HL-60 (cell line): ENCODE data around the gene CTNNA2.

Source experiments
- DNase-seq, 2 experiments: peaks; one replicate each; pipeline ENCODE4 v3.0.0-alpha.2; 2010 to 2020; ENCODE audit warnings: low read depth in 1 of 2, low spot score in 1 of 2
- H3K27ac ChIP-seq: fragments of 250-450 bp; sonication (Bioruptor Pico); replicated peaks from 2 replicates; pipeline ENCODE4 v1.5.1; 2020; ENCODE audit warnings: mild to moderate bottlenecking, moderate library complexity
- H3K27me3 ChIP-seq: fragments of 250-450 bp; sonication (Bioruptor Pico); 2 replicates; pipeline ENCODE4 v1.5.1; 2021; ENCODE audit warnings: mild to moderate bottlenecking, moderate library complexity; ENCODE audit not compliant: insufficient read depth, poor library complexity, severe bottlenecking
- H3K4me3 ChIP-seq: replicated peaks from 2 replicates; pipeline ENCODE4 v1.5.1; 2011; ENCODE audit warnings: mild to moderate bottlenecking, control low read depth, low read length; ENCODE audit not compliant: insufficient read depth
- CTCF ChIP-seq: IDR thresholded peaks from one replicate; pipeline ENCODE4 v1.5.1; 2011; ENCODE audit warnings: low read length, control low read depth, inconsistent platforms; ENCODE audit not compliant: insufficient read depth
- GABPA ChIP-seq: IDR thresholded peaks from 2 replicates; pipeline ENCODE4 v1.6.1; 2012; ENCODE audit warnings: low read depth
- POLR2AphosphoS5 ChIP-seq: IDR thresholded peaks from 2 replicates; pipeline ENCODE4 v1.6.1; 2012; ENCODE audit warnings: low read depth
- REST ChIP-seq: IDR thresholded peaks from 2 replicates; pipeline ENCODE4 v1.6.1; 2012; ENCODE audit warnings: low read depth; ENCODE audit not compliant: insufficient replicate concordance
- SPI1 ChIP-seq: IDR thresholded peaks from 2 replicates; pipeline ENCODE4 v1.6.1; 2012; ENCODE audit warnings: low read depth, mild to moderate bottlenecking, borderline replicate concordance

CTNNA2 gene

GRCh38 chr2:80007777-80008503, 495.1 kb downstream of the CTNNA2 start:
- peaks cover 2% of the 10 kb centered on the region for H3K27me3 ChIP-seq
- no peak overlapping the region for H3K4me3 ChIP-seq
- no peak overlapping the region for H3K27ac ChIP-seq
- TF ChIP-seq GABPA (no peak), SPI1 (no peak), REST (no peak), CTCF (no peak), POLR2AphosphoS5 (no peak)
- DNase-seq: no peak

- no peak for DNase-seq
- H3K4me3 ChIP-seq: no peak overlapping the region
- TF ChIP-seq SPI1: no peak
- TF ChIP-seq CTCF: no peak
- TF ChIP-seq POLR2AphosphoS5: no peak
- TF ChIP-seq REST: no peak
- TF ChIP-seq GABPA: no peak
- peaks cover 2% of the 10 kb centered on the region for H3K27me3 ChIP-seq
- no peak overlapping the region for H3K27ac ChIP-seq
These were observed 495.7 kb downstream of the CTNNA2 start for GRCh38 chr2:80008596-80008995.

GRCh38 chr2:80009211-80009610, 496.4 kb downstream of the CTNNA2 start:
- no peak for TF ChIP-seq SPI1
- no peak for TF ChIP-seq GABPA
- no peak for TF ChIP-seq CTCF
- no peak for TF ChIP-seq POLR2AphosphoS5
- no peak for TF ChIP-seq REST
- Histone ChIP-seq H3K27ac (no peak overlapping the region), H3K27me3 (peaks cover 2% of the 10 kb centered on the region), H3K4me3 (no peak overlapping the region)
- no peak for DNase-seq
